Upper lobe of left lung (tissue), 4 donors: Measurements from ENCODE around the gene PXDN.

Experiments used
- CTCF ChIP-seq, 6 experiments: fragments of 450-650 bp in 4 of 6; fragments of 200-600 bp in 2 of 6; sonication (generic) in 2 of 6; IDR thresholded peaks; one replicate each; pipeline ENCODE4 v1.5.1; 2016 to 2019; ENCODE audit warnings: antibody characterized with exemption in 6 of 6
- POLR2A ChIP-seq, 4 donors: fragments of 450-650 bp; IDR thresholded peaks; one replicate each; pipeline ENCODE4 v1.5.1; 2016 to 2017; ENCODE audit warnings: antibody characterized with exemption in 4 of 4, mild to moderate bottlenecking in 2 of 4

DNA sequence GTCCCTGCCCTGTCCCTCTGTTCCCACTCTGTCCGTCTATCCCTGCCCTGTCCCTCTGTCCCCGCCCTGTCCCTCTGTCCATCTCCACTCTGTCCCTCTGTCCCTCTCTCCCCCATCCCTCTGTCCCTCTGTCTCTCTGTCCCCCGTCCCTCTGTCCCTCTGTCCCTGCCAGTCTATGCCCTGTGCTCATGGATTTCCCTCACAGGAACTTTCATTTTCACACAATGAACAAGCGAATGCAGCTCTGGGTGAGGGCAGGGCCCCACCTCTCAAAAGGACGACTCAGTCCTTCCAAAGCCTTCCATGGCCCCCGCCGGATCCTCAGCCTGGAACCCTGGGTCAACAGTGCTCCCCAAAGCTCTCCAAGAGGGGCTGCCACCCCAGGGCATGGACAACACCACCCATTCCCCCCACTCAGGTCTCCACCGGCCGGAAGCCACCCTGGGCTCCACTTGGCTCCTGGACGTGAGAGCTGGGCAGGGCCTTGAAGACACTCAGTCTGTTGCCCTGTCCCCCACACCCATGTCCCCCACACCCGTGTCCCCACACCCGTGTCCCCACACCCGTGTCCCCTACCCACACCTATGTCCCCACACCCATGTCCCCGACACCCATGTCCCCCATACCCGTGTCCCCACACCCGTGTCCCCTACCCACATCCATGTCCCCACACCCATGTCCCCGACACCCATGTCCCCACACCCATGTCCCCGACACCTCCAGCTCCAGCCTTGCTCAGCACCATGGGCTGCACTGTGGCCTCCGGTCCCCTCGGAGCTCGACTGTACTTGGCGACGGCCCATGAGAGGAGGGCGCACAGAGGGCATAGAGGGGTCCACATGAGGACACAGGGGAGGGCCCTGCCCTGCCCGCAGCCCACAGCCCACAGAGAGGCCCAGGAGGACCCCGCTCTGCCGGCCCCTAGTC lies 156.0 kb downstream of the PXDN start:
- TF ChIP-seq POLR2A (IDR thresholded peaks at IDR 0.05) (no peak), CTCF (IDR thresholded peaks at IDR 0.05) (no peak)
